Stimulated activated CD8-positive, alpha-beta memory T cell treated with anti-CD3 and anti-CD28 coated beads, Interleukin-4, amount 100 ng/mL, for 24 hours (primary cell): ENCODE data around the gene PAX6.
"Not testable (repeated sequence)": the region's sequence is repeated elsewhere in the genome, so short reads cannot be mapped to it uniquely, and the experiment has no call there.

ENCODE experiments used
- DNase-seq: peaks from one replicate; pipeline ENCODE4 v3.0.0-alpha.2; 2020; ENCODE audit warnings: low read depth

PAX6 gene

GRCh38 chr11:31767066-31767465 is 44.1 kb downstream of the PAX6 start:
- no peak for DNase-seq

- no peak for DNase-seq
These were observed 46.4 kb downstream of the PAX6 start for GRCh38 chr11:31764766-31765165.

GRCh38 chr11:31764261-31764660 is 46.9 kb downstream of the PAX6 start:
- DNase-seq: no peak

- DNase-seq: no peak
These were observed 47.8 kb downstream of the PAX6 start for GRCh38 chr11:31763296-31763695.

- DNase-seq: no peak
These were observed 49.5 kb downstream of the PAX6 start for GRCh38 chr11:31761636-31762035.

GRCh38 chr11:31757260-31757835 is 53.8 kb downstream of the PAX6 start:
- DNase-seq: no peak

GRCh38 chr11:31747581-31747980 is 63.5 kb downstream of the PAX6 start:
- no peak for DNase-seq

- not testable (repeated sequence) for DNase-seq
These were observed 70.3 kb downstream of the PAX6 start for GRCh38 chr11:31740731-31741368.

- no peak for DNase-seq
These were observed 71.0 kb downstream of the PAX6 start for GRCh38 chr11:31740131-31740530.
